GM23338 (cell line): ENCODE data around the gene BCR. TPM values are rescaled to one million over a fixed set of nuclear protein-coding genes. Genes with fewer than 3 reads are reported as not detected.

Experiments used
- ATAC-seq: fragments of 200-7000 bp; cut with Tn5 transposase; 3 replicates; pipeline ENCODE4 v1.9.1; 2020
- DNase-seq: peaks from one replicate; pipeline ENCODE4 v3.0.0-alpha.2; 2015; ENCODE audit warnings: low spot score
- H2AFZ ChIP-seq: fragments of 200-600 bp; sonication (generic); 2 replicates; pipeline ENCODE4 v1.8.0; 2016; ENCODE audit warnings: antibody characterized with exemption, mild to moderate bottlenecking, moderate library complexity
- H3F3A ChIP-seq: fragments of 200-600 bp; sonication (generic); replicated peaks from 2 replicates; pipeline ENCODE4 v1.8.0; 2017; ENCODE audit warnings: antibody characterized with exemption, mixed run types, low read depth
- H3K27ac ChIP-seq: fragments of 200-600 bp; sonication (generic); 2 replicates; pipeline ENCODE4 v1.6.1; 2016; ENCODE audit warnings: low read depth
- H3K27me3 ChIP-seq: fragments of 200-600 bp; sonication (generic); 2 replicates; pipeline ENCODE4 v1.8.0; 2016; ENCODE audit warnings: mild to moderate bottlenecking, mixed run types, moderate library complexity; ENCODE audit not compliant: insufficient read depth
- H3K36me3 ChIP-seq: fragments of 200-600 bp; sonication (generic); 2 replicates; pipeline ENCODE4 v1.8.0; 2016; ENCODE audit warnings: mild to moderate bottlenecking; ENCODE audit not compliant: insufficient read depth
- H3K4me1 ChIP-seq: fragments of 200-600 bp; sonication (generic); 2 replicates; pipeline ENCODE4 v1.8.0; 2016; ENCODE audit warnings: mild to moderate bottlenecking, moderate library complexity; ENCODE audit not compliant: insufficient read depth
- H3K4me2 ChIP-seq: fragments of 200-600 bp; sonication (generic); 2 replicates; pipeline ENCODE4 v1.7.1; 2017; ENCODE audit warnings: mixed run types
- H3K4me3 ChIP-seq: fragments of 200-600 bp; sonication (generic); 2 replicates; pipeline ENCODE4 v1.6.1; 2016; ENCODE audit warnings: mixed run types
- H3K79me2 ChIP-seq: fragments of 200-600 bp; sonication (generic); replicated peaks from 2 replicates; pipeline ENCODE4 v1.8.0; 2017; ENCODE audit warnings: mild to moderate bottlenecking; ENCODE audit not compliant: insufficient read depth
- H3K9me2 ChIP-seq: fragments of 200-600 bp; sonication (generic); 2 replicates; pipeline ENCODE4 v1.8.0; 2017; ENCODE audit not compliant: insufficient read depth
- H4K20me1 ChIP-seq: fragments of 200-600 bp; sonication (generic); replicated peaks from 2 replicates; pipeline ENCODE4 v1.8.0; 2017; ENCODE audit warnings: mild to moderate bottlenecking; ENCODE audit not compliant: insufficient read depth
- H3K27ac Mint-ChIP-seq: 2 replicates; pipeline ENCODE4 v1.8.0; 2020; ENCODE audit warnings: inconsistent platforms, mild to moderate bottlenecking, moderate library complexity, mixed read lengths
- H3K27me3 Mint-ChIP-seq: 3 replicates; pipeline ENCODE4 v1.8.0; 2022; ENCODE audit warnings: low read depth, mild to moderate bottlenecking, moderate library complexity, mixed read lengths, inconsistent platforms; ENCODE audit not compliant: insufficient read depth, poor library complexity
- H3K36me3 Mint-ChIP-seq: 3 replicates; pipeline ENCODE4 v1.8.0; 2021; ENCODE audit warnings: low read depth, mild to moderate bottlenecking, inconsistent platforms, moderate library complexity, mixed read lengths
- H3K4me1 Mint-ChIP-seq: 3 replicates; pipeline ENCODE4 v1.8.0; 2020; ENCODE audit warnings: mild to moderate bottlenecking, inconsistent platforms, mixed read lengths
- H3K4me3 Mint-ChIP-seq: 3 replicates; pipeline ENCODE4 v1.8.0; 2021; ENCODE audit warnings: moderate library complexity, mild to moderate bottlenecking, inconsistent platforms, mixed read lengths
- H3K9me3 Mint-ChIP-seq: 3 replicates; pipeline ENCODE4 v1.8.0; 2020; ENCODE audit warnings: moderate library complexity, mild to moderate bottlenecking, inconsistent platforms, mixed read lengths
- CREB1 ChIP-seq: fragments of 250-450 bp; sonication (Bioruptor Pico); IDR thresholded peaks from 2 replicates; pipeline ENCODE4 v1.5.0; 2020; ENCODE audit warnings: low read depth, mild to moderate bottlenecking, moderate library complexity
- EZH2 ChIP-seq: fragments of 200-600 bp; sonication (generic); IDR thresholded peaks from one replicate; pipeline ENCODE4 v1.8.0; 2017; ENCODE audit warnings: antibody characterized with exemption, mild to moderate bottlenecking, low read depth; ENCODE audit not compliant: unreplicated experiment
- JUNB ChIP-seq: IDR thresholded peaks from one replicate; pipeline ENCODE4 v1.6.1; 2016; ENCODE audit warnings: antibody characterized with exemption; ENCODE audit not compliant: unreplicated experiment
- NANOG ChIP-seq: IDR thresholded peaks from 2 replicates; pipeline ENCODE4 v1.6.1; 2016; ENCODE audit warnings: antibody characterized with exemption, borderline replicate concordance
- POLR2AphosphoS5 ChIP-seq: IDR thresholded peaks from 2 replicates; pipeline ENCODE4 v1.6.1; 2016; ENCODE audit warnings: antibody characterized with exemption, low read depth
- ZNF114 ChIP-seq: fragments of 250-450 bp; sonication (Bioruptor Pico); IDR thresholded peaks from 2 replicates; pipeline ENCODE4 v1.5.0; 2020; ENCODE audit warnings: mild to moderate bottlenecking, moderate library complexity
- ZNF331 ChIP-seq: fragments of 250-450 bp; sonication (Bioruptor Pico); IDR thresholded peaks from 2 replicates; pipeline ENCODE4 v1.5.0; 2020; ENCODE audit warnings: low read depth, mild to moderate bottlenecking, moderate library complexity
- polyA plus RNA-seq: library from polyadenylated mRNA; unstranded; fragments of >200 nt; fragmentation: Nextera tagmentation; extraction: Ambion mirVana; gene quantifications from 2 replicates; pipeline ENCODE4 v1.2.1, GENCODE V29; 2016
- total RNA-seq: library from RNA; depleted of rRNA; stranded (reverse); fragments of >200 nt; shearing (Covaris generic); gene quantifications from 2 replicates; pipeline ENCODE4 v1.2.3, GENCODE V29; 2014
- TF ChIP-seq, protein P1 (sequence below), 2 experiments: fragments of 200-600 bp in 1 of 2; sonication (generic) in 1 of 2; conservative IDR thresholded peaks; 2 replicates each; pipeline versions ENCODE4 v1.5.1 to v1.6.1; 2016 to 2017; ENCODE audit warnings: antibody characterized with exemption in 2 of 2, low read depth in 2 of 2, mild to moderate bottlenecking in 2 of 2, moderate library complexity in 1 of 2
- TF ChIP-seq, protein P2 (sequence below): IDR thresholded peaks from 2 replicates; pipeline ENCODE4 v1.6.1; 2016; ENCODE audit warnings: antibody characterized with exemption
- TF ChIP-seq, protein P3 (sequence below): IDR thresholded peaks from one replicate; pipeline ENCODE4 v1.6.1; 2018; ENCODE audit warnings: antibody characterized with exemption; ENCODE audit not compliant: unreplicated experiment

The BCR gene
- total and polyA plus RNA-seq, 2 experiments from 2014 or later: 17.7 to 121 TPM

DNA sequence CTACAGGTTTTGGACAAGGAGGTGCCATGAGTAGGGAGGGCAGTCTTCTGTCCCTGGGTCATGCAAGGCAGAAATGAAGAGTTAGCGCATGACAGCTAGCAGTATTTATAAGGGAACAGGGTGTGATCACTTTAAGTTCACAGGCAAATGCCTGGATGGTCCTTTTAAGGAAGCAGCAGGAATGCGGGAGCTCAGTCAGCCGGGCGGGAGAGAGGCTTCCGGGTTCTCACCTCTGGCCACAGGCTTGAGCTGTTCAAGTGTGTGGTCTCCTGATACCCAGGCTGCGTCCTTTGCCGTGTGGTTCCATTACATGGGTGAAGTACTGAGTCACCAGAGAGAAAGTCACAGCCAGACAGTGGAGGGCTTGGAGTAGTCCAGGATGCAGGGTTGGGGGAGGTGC is 105.4 kb downstream of the BCR start (continued):
- TF ChIP-seq, protein P1, sequence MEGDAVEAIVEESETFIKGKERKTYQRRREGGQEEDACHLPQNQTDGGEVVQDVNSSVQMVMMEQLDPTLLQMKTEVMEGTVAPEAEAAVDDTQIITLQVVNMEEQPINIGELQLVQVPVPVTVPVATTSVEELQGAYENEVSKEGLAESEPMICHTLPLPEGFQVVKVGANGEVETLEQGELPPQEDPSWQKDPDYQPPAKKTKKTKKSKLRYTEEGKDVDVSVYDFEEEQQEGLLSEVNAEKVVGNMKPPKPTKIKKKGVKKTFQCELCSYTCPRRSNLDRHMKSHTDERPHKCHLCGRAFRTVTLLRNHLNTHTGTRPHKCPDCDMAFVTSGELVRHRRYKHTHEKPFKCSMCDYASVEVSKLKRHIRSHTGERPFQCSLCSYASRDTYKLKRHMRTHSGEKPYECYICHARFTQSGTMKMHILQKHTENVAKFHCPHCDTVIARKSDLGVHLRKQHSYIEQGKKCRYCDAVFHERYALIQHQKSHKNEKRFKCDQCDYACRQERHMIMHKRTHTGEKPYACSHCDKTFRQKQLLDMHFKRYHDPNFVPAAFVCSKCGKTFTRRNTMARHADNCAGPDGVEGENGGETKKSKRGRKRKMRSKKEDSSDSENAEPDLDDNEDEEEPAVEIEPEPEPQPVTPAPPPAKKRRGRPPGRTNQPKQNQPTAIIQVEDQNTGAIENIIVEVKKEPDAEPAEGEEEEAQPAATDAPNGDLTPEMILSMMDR (conservative IDR thresholded peaks at IDR 0.05; ENCODE audit: low read depth in 2 of 2): no peak
- TF ChIP-seq, protein P2, sequence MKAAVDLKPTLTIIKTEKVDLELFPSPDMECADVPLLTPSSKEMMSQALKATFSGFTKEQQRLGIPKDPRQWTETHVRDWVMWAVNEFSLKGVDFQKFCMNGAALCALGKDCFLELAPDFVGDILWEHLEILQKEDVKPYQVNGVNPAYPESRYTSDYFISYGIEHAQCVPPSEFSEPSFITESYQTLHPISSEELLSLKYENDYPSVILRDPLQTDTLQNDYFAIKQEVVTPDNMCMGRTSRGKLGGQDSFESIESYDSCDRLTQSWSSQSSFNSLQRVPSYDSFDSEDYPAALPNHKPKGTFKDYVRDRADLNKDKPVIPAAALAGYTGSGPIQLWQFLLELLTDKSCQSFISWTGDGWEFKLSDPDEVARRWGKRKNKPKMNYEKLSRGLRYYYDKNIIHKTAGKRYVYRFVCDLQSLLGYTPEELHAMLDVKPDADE: no peak

DNA sequence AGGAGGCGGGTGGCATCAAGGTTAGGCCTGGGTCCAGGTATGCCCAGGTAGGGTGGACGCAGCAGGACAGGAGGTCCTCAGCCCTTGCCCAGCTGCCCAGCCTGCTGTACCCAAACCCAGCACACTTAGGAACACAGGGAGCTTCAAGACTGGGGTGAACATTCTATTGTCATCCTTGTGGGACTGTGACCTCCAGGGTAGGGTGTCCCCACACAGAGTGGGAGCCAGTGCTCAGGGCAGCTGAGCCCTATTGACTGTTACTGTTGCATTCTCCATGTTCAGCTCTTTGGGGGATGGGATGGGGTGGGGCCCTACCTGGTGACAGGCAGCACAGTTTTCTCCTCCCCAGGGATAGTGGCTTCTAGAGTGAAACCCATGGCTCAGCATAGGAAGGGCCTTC is 106.0 kb downstream of the BCR start:
- H3K27ac Mint-ChIP-seq: no peak overlapping the region
- TF ChIP-seq JUNB: no peak
- TF ChIP-seq, protein P3, sequence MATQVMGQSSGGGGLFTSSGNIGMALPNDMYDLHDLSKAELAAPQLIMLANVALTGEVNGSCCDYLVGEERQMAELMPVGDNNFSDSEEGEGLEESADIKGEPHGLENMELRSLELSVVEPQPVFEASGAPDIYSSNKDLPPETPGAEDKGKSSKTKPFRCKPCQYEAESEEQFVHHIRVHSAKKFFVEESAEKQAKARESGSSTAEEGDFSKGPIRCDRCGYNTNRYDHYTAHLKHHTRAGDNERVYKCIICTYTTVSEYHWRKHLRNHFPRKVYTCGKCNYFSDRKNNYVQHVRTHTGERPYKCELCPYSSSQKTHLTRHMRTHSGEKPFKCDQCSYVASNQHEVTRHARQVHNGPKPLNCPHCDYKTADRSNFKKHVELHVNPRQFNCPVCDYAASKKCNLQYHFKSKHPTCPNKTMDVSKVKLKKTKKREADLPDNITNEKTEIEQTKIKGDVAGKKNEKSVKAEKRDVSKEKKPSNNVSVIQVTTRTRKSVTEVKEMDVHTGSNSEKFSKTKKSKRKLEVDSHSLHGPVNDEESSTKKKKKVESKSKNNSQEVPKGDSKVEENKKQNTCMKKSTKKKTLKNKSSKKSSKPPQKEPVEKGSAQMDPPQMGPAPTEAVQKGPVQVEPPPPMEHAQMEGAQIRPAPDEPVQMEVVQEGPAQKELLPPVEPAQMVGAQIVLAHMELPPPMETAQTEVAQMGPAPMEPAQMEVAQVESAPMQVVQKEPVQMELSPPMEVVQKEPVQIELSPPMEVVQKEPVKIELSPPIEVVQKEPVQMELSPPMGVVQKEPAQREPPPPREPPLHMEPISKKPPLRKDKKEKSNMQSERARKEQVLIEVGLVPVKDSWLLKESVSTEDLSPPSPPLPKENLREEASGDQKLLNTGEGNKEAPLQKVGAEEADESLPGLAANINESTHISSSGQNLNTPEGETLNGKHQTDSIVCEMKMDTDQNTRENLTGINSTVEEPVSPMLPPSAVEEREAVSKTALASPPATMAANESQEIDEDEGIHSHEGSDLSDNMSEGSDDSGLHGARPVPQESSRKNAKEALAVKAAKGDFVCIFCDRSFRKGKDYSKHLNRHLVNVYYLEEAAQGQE: no peak
- no peak for TF ChIP-seq POLR2AphosphoS5
- TF ChIP-seq, protein P1 (conservative IDR thresholded peaks at IDR 0.05; ENCODE audit: low read depth in 2 of 2): no peak
- no peak for TF ChIP-seq NANOG
- TF ChIP-seq EZH2: no peak
- TF ChIP-seq ZNF114 (CRISPR knock-in tag): no peak
- TF ChIP-seq ZNF331 (CRISPR knock-in tag): no peak
- no peak for TF ChIP-seq CREB1 (CRISPR knock-in tag)
- ATAC-seq: no peak

More for the DNA sequence above, 106.0 kb downstream of the BCR start:
- Mint-ChIP-seq H3K27me3 (peaks cover 24% of the 10 kb centered on the region), H3K36me3 (peaks cover 53% of the 10 kb centered on the region), H3K9me3 (no peaks in the 10 kb centered on the region; the same call in 2 of the 3 replicates), H3K4me1 (no peaks in the 10 kb centered on the region), H3K4me3 (no peak overlapping the region)
- Histone ChIP-seq H4K20me1 (peaks cover 6% of the 10 kb centered on the region; the same call in 1 of the 2 replicates), H3K9me2 (no peaks in the 10 kb centered on the region), H3K4me3 (no peak overlapping the region), H3F3A (0 out of 2 replicates have a peak, but pooled peaks cover 3% of the 10 kb centered on the region), H3K27ac (no peak overlapping the region), H2AFZ (no peak overlapping the region), H3K36me3 (peaks cover 14% of the 10 kb centered on the region), H3K79me2 (no peaks in the 10 kb centered on the region), H3K4me1 (no peaks in the 10 kb centered on the region), H3K27me3 (no peaks in the 10 kb centered on the region), H3K4me2 (no peak overlapping the region)
- DNase-seq: no peak
